RPMI7951 (cell line): ENCODE data around the gene EPM2A. TPM values are rescaled to one million over a fixed set of nuclear protein-coding genes. Genes with fewer than 3 reads are reported as not detected.

Source experiments
- DNase-seq: peaks from one replicate; pipeline ENCODE4 v3.0.0-alpha.2; 2012; ENCODE audit warnings: low read depth
- total RNA-seq: library from RNA; depleted of rRNA; stranded (reverse); fragments of >200 nt; shearing (Covaris generic); gene quantifications from 2 replicates; pipeline ENCODE4 v1.2.3, GENCODE V29; 2014

Gene EPM2A
- total RNA-seq, 1 experiment from 2014 or later: 7.1 TPM

DNA sequence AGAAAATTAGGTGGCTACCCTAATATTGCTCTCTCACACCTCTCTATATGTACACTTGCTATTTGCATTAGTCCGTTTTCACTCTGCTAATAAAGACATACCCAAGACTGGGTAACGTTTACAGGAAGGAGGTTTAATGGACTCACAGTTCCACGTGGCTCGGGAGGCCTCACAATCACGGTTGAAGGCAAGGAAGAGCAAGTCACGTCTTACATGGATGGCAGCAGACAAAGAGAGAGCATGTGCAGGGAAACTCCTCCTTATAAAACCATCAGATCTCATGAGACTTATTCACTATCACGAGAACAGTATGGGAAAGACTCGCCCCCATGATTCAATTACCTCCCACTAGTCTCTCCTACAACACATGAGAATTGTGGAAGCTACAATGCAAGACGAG is 53.4 kb downstream of the EPM2A start:
- no peak for DNase-seq

DNA sequence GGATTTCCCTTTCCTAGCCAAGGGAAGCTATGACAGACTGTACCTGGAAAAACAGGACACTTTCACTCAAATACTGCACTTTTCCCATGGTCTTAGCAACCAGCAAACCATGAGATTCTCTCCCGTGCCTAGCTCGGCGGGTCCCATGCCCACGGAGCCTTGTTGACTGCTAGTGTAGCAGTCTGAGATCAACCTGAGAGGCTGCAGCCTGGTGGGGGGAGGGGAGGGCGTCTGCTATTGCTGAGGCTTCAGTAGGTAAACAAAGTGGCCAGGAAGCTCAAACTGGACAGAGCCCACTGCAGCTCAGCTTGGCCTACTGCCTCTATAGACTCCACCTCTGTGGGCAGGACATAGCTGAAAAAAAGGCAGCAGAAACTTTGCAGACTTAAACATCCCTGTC is 61.8 kb downstream of the EPM2A start:
- no peak for DNase-seq

DNA sequence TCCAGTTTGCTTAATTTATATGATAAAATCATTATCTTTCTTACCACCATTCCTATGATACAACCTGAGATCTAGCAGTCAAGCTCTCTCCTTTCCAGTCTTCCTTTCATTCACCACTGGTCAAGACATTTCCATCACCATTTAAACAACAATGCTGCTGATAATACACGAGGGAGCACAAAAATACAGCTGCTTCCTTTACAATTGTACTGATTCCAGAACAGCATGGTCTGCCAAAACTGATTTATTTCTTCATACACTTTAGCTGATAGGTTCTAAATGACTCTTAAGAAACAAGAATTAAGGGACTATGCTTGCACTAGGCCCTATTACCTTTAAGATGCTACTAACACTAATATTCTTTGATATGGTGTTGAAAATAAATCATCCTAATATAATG is 65.0 kb downstream of the EPM2A start:
- DNase-seq: no peak

DNA sequence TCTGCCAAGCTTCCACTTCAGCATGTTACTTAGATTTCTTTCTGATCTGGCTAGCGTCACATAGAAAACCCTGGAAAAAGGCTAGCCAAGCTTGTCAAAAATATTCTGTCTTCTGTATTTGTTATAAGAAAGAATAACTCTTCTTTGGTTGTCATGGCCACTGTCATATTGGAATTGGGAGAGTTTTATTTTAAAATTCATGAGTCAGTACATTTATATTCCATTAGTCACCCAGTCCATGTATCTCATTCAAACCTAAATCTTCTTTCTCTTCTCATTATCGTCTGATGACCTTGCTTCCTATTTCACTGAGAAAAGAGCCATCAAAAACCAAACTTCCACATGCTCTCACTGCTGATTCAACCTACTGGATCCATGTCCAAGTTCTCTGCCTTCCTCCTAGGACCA is 65.7 kb downstream of the EPM2A start:
- DNase-seq: peak; percentile 82

DNA sequence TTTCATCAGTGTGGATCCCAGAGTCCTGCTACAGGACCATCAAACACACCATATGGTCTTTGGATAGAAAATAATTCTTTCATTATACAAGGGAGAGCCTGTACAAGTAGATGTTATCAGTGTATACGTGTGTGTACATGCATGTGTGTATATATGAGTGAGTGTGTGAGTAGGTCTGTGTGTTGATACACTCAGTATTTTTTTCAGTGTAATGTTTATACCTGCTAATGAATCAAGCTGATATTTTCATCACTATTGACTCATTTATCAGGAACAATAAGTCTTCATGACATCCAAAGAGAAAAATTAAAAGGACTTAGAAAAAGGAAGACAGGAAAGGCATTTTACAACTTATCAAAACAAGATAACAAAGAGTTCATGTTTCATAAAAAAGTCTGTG is 66.5 kb downstream of the EPM2A start:
- DNase-seq: no peak

DNA sequence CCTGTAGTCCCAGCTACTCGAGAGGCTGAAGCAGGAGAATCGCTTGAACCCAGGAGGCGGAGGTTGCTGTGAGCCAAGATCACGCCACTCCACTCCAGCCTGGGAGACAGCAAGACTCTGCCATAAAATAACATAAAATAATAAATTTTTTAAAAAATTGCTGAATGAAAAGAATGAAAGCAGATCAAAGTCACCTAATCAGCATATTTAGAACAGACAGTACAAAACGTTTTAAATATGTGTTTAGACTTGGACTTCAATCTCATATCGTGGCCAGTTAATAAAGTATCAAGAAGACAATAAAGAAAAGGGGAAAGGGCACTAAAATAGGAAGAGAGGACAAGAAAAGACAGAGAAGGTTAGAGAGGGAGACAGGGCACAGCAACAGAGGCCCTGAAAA is 74.6 kb downstream of the EPM2A start:
- DNase-seq: no peak

DNA sequence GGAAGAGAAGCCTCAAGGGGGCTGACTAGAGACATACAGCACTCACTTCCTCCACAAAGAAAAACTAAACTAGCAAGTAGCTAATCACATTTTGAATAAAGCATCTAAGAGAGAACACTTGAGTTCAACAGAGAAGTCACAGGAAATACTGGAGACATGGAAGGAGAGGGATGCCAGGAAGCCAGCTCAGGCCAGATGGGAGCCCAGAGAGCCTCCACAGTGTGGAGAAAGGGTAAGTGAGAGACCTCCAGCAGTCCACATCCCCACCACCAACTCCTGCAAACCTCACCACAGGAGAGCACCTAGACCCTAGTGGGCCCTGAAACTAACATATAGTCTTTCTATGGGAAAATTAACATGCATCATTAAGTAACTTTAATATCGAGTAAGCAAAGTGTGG is 79.2 kb downstream of the EPM2A start:
- no peak for DNase-seq

DNA sequence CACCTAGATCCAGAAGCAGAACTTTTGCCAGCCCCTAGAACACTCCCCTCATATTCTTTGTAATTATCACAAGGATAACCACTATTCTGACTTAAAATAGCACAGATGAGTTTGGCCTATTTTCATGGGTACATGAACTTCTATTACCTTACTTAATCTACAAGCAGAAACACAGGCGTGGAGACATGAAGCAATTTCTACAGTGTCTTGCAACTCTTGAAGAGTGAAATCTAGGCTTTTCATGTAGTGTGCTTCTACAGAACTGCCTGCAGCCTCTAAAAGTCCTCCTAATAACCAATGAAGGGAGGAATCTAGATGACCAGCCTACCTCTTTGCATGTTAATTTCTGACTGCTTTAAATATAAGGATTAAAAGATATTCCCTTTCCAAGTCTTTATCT is 82.7 kb downstream of the EPM2A start:
- DNase-seq: no peak

DNA sequence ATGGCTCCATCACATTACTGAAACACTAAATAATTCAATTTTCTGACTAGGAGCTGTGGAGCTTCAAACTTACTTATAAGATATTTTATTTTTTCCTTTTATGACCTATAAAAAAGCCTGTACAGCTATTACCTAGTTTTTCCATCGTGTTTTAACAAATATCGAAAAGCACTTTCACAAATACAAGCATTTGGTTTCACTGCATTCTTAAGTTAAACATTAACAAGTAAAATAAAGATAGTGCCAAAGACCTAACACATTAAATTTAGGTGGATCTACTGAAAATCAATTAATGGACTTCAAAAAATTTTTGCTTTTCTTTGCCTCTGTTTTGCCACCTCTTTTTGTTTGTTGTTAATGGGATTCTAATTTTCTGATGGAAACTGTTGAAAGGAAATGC is 83.3 kb downstream of the EPM2A start:
- DNase-seq: no peak

DNA sequence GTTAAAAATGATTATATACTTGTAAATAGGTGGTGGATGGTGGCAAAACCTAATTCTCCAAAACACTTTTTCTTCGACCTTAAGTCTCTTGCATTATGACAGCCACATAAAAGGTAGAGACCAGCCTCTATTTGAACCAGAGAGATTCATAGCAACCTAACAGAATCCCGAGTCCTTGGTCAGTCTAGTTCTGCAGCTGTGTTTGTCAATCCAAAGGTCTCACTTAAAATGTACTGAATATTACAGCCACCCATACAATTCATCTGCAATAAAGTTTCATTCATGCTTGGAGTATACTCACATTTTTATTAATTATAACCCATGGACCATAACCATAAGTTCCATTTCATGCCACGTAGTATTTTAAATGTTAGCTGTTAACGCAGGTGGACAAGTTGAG is 87.2 kb downstream of the EPM2A start:
- DNase-seq: no peak

DNA sequence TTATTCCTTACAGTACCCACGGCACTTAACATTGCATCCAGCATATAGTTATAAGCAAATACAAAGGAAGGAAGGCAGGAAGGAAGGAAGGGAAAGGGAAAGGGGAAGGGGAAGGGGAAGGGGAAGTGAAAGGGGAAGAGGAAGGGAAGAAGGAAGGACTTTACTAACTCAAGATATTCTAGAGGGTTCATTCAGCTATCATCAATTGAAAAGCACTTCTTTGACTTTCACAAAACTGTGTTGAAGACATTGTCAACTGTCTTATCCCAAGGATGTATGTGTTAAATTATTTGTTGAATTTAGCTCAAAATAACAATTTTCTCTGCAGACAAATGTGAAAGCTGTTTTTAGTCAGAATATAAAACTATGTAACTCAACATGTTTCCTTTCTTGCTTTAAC is 87.7 kb downstream of the EPM2A start:
- DNase-seq: no peak

DNA sequence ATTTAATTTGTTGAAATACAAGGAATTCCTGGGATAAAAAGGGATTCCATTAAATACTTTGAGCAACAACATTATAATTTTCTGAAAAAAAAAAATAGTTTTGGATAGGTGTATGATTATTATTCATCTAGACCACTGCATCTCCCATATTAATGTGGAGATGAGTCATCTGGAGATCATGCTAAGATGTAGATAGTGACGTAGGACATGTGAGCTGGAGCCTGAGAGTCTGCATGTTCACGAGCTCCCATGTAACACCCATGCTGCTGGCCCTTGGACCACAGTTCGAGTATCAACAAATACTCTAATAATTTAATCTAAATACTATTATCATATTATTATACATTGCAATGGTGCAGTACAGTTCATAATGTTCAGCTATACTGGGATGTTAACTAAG is 91.6 kb downstream of the EPM2A start:
- DNase-seq: no peak

DNA sequence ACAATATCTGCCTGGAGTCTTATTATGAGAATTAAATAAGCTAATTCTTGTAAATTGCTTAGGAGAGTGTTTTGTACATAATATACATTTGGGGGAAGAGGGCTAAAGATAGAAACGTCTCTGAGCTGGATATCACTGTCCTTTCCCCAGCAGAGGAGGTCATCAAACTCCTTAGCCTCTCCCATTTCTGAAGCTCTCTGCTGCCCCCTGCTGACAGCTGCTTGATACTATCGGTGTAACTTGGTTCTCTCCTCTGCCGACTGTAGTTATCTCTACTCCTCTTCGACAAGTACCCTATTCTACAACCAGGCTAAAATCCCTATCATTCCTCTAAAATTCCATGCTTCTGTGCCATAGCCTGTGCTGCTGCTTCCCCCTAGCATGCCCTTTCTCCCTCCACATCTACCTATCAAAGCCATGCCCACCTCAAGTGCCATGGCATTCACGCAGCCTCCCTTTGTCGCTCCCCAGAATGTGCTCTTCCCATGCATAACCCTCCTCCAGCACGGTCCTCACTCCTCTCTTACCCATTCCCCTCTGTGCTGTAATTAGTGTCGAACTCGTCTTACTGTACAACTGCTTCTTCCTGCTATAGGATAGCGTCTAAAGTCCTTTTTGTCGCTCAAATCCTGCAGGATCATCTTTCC is 101.2 kb downstream of the EPM2A start:
- DNase-seq: peak; percentile 73

DNA sequence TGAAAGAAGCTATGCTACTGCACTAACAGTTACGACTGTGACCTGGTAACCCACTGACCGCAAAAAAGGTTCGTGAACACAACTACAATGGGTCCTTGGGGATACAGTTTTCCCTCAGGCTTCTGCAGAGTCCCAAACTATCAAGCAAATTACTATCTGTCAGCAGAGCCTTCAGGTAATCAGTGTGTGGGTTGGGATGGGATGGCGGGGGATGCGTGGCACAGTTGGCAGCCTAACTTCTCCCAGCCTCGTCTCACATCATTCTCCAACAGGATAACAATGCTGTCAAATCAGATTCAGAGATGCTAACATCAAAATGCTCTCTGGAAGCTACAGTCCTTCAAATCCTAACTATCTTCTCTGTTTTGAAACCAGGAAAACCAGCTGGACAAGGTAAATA is 102.3 kb downstream of the EPM2A start:
- no peak for DNase-seq

DNA sequence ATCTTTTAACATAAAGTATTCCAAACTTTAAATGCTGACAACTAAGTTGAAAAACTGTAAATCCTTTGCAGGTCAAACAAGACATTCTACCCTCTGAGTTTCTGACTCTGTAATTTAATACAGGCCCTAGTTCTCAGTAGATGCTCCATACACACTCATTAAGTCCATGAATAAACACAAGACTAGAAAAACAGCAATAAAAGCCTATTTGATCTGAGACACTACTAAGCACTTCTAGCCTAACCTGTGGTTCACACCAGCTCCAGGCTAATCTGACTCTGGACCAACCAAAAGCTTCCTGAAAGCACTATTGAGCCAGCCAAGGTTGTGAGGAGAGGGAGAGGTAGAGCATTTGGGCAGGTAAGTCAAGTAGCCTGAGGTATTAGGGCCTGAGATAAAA is 103.9 kb downstream of the EPM2A start:
- no peak for DNase-seq

DNA sequence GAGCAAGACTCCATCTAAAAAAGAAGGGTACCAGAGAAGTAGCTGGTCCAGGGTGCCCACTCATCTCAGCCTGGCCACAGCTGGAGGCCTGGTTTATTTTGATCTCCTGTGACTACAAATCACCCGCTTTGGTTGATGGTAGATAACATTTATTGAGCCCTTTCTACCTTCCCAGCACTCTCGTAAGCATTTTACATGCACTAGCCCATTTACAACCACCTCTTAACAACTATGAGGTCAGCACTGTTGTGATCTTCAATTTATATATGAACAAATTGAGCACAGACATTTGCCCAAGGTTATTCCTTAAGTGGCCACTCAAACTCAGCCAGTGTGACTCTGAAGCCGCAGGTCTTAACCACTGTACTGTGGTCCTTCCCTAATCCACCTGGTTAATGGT is 104.7 kb downstream of the EPM2A start:
- no peak for DNase-seq

DNA sequence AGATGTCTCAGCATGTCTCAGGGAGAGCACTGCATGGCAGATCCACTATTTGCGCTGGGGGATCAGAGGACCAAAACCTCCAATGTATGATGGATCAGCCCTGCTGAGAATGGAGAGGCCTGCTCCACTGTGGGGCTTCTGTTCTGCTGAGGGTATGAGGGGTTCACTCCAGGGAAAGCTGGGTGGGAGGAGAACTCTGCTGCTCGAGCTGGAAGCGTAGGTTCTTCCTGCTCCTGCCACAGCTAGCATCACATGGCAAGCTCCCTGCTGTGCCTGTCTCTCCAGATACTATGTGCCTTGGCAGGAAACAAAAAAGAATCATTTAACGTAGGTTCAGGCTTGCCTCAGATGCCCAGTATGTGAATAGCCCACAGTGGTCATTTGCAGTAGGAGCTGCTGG is 105.8 kb downstream of the EPM2A start:
- no peak for DNase-seq

DNA sequence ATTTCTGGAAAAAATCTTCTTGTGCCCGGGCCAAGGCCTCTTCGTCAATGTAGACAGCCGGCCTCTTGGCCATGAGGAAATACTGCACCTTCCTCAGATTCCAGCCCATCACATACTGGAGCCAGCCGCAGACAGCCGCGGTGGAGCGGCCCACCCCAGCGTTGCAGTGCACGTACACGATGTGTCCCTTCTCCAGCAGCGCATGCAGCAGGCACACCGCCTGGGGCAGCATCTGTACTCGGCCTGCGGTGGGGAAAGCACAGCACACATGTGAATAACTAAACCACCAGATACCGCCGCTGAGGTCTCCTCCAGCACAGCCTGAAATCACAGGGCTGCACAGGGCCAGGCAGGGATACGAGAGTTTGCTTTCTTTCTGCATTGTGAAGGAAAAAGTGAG is 107.9 kb downstream of the EPM2A start:
- DNase-seq: no peak

DNA sequence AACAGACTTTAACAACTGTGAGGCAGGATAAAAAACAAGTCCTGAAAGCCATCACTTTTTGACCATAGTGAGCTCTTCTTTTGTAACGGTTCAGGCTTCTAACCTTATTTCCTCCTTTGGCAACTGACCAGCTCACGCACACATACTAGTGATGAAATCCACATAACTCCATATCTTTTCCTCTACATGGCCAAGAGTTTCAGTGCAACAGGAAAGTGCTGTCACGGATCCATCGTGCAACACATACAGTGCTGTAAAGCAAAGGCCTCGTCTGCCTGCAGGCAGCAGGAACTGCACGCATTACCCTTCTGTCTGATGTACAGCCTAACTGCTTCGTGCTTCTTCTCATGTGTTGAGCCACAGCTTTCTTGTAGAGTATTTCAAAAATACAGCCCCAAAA is 108.5 kb downstream of the EPM2A start:
- no peak for DNase-seq

DNA sequence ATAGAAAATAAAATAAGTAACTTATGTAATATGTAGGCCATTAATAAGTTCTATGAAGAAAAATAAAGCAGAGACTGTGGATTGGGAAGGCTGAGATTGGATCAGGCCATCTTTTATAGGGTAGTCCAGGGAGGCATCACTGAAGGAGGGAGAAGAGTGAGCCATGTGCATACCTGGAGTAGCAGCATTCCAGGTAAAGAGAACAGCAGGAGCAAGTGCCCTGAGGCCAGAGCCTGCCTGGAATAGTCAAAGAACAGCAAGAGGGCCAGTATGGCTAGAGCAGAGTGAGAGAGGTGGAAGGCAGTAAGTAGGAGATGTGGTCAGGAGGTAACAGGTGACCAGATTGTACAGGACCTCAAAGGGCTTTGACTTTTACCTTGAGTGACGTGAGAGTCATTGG is 112.1 kb downstream of the EPM2A start:
- DNase-seq: no peak

DNA sequence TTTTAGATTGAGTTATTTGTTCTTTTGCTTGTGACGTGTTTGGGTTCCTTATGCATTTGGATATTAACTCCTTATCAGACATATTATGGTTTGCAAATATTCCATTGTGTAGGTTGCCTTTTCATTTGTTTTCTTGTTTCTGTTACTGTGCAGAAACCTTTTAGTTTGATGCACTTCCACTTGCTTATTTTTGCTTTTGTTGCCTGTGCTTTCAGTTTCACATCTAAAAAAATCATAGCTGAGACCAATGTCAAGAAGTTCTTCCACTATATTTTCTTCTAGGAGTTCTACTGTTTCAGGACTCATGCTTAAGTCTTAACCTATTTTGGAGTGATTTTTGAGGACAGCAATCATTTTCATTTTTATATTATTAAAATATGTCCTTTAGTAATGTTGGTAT is 113.5 kb downstream of the EPM2A start:
- no peak for DNase-seq

DNA sequence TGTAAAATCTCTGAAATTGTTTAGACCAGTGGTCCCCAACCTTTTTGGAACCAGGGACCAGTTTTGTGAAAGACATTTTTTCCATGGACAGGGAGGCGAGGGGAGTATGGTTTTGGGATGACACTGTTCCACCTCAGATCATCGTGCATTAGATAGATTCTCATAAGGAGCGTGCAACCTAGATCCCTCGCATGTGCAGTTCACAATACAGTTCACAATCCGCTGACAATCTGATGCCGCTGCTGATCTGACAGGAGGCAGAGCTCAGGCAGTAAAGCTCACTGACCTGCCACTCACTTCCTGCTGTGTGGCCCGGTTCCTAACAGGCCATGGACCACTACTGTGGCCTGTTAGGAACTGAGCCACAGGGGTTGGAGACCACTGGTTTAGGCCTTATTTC is 115.2 kb downstream of the EPM2A start:
- no peak for DNase-seq

DNA sequence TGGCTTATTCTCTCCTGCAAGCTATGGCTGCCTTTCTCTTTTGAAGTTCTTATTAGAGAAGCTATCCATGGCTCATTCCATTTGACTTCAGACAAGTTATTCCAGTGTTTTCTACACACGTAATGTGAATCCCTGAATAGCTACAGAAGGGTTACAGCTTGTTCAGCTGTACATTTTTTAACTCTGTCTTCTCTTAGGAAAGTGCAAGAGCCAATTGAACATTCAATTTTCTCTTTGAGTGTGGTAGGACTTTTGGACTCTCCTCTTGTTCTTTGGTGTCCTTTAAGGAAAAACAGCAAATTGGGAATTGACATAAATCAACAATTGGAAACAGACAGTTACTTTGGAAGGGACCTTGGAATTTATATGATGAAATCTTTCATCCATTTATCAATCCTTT is 125.8 kb downstream of the EPM2A start:
- no peak for DNase-seq

DNA sequence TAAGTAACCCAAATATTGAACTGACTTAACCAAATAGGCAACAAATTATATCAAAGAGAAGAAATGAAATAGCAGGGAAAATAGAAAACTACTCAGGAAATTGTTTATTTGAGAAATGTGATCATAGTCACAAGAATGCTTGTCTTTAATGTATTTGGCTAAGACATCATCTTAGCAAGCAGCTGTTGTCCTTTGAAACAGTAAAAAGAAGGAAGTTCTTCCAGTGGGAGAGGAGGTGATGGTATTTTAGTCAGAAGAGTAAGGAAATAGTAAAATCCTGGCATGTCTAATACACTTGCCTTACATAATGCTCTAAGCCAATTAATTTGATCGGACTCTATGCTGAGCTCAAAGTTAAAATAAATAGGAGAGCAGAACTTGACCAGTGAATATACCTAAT is 126.5 kb downstream of the EPM2A start:
- no peak for DNase-seq

DNA sequence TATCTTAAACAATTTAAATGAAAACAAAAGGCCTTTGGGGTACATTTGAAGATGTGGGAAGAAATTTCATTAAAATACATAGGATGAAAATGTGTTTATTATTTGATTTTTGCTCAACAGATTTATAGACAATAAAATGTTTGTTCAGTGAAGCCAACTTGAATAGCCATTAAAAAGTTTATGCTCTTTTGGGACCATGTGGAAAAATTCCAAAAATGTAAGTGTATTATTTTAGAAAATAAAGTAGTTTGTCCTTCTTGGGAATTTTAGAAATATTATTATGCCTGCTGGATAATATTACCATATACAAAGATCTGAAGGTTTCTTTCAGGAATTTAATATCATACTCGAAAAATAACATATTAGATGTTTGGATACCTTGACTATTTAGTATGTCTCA is 131.3 kb downstream of the EPM2A start:
- DNase-seq: no peak
